PC-3 (cell line): ENCODE results near the gene AFF3. TPM values are rescaled to one million over a fixed set of nuclear protein-coding genes. Genes with fewer than 3 reads are reported as not detected.

Experiments
- ATAC-seq: fragments of 200-7000 bp; cut with Tn5 transposase; 2 replicates; pipeline ENCODE4 v1.9.1; 2020; ENCODE audit warnings: mild to moderate bottlenecking, moderate library complexity
- BruUV-seq: library from RNA; stranded (reverse); fragments of 400-500 nt; replicated peaks from 2 replicates; lab custom pipeline; 2021; lab: Mats Ljungman, UMichigan
- CTCF ChIA-PET: fragments of 300-600 bp; sonication (Branson Sonifier 250); formaldehyde crosslinking; loops from one replicate; lab custom pipeline; 2022; ENCODE audit warnings: antibody characterized with exemption; lab: Charles Lee
- POLR2A ChIA-PET: fragments of 300-600 bp; sonication (Branson Sonifier 250); formaldehyde crosslinking; loops from one replicate; lab custom pipeline; 2022; ENCODE audit warnings: antibody characterized with exemption; ENCODE audit not compliant: unreplicated experiment; lab: Charles Lee
- DNase-seq: peaks from one replicate; pipeline ENCODE4 v3.0.0-alpha.2; 2015
- H2AFZ ChIP-seq: fragments of 300-600 bp; sonication (generic); 2 replicates; pipeline ENCODE4 v1.6.0; 2016; ENCODE audit warnings: antibody characterized with exemption, low read length
- H3F3A ChIP-seq: fragments of 300-600 bp; sonication (generic); one replicate; pipeline ENCODE4 v1.6.0; 2017; ENCODE audit warnings: antibody characterized with exemption, low read length, control low read depth, mild to moderate bottlenecking; ENCODE audit not compliant: unreplicated experiment
- H3K27ac ChIP-seq: fragments of 300-600 bp; sonication (generic); 2 replicates; pipeline ENCODE4 v1.5.1; 2016; ENCODE audit warnings: mild to moderate bottlenecking, low read length
- H3K27me3 ChIP-seq: fragments of 300-600 bp; sonication (generic); 2 replicates; pipeline ENCODE4 v1.6.1; 2016; ENCODE audit warnings: low read length, mixed read lengths
- H3K36me3 ChIP-seq: fragments of 300-600 bp; sonication (generic); 2 replicates; pipeline ENCODE4 v1.6.1; 2016; ENCODE audit warnings: low read depth, mixed run types, low read length, mixed read lengths
- H3K4me1 ChIP-seq: fragments of 300-600 bp; sonication (generic); 2 replicates; pipeline ENCODE4 v1.5.1; 2016; ENCODE audit warnings: low read length; ENCODE audit not compliant: insufficient read depth
- H3K4me2 ChIP-seq: fragments of 300-600 bp; sonication (generic); 2 replicates; pipeline ENCODE4 v1.6.0; 2016; ENCODE audit warnings: low read length
- H3K4me3 ChIP-seq: fragments of 300-600 bp; sonication (generic); 2 replicates; pipeline ENCODE4 v1.5.1; 2016; ENCODE audit warnings: mild to moderate bottlenecking, low read length, mixed read lengths
- H3K79me2 ChIP-seq: fragments of 300-600 bp; sonication (generic); 2 replicates; pipeline ENCODE4 v1.6.1; 2017; ENCODE audit warnings: low read length, mixed read lengths
- H3K9ac ChIP-seq: fragments of 300-600 bp; sonication (generic); 2 replicates; pipeline ENCODE4 v1.6.0; 2016; ENCODE audit warnings: mild to moderate bottlenecking, low read length
- H3K9me2 ChIP-seq: fragments of 300-600 bp; sonication (generic); replicated peaks from 2 replicates; pipeline ENCODE4 v1.6.1; 2016; ENCODE audit warnings: mixed run types, low read length, mixed read lengths
- H3K9me3 ChIP-seq: fragments of 300-600 bp; sonication (generic); 2 replicates; pipeline ENCODE4 v1.6.1; 2016; ENCODE audit warnings: low read length, mixed read lengths
- H4K20me1 ChIP-seq: fragments of 300-600 bp; sonication (generic); 2 replicates; pipeline ENCODE4 v1.6.1; 2016; ENCODE audit warnings: low read length, mixed read lengths
- CTCF ChIP-seq: fragments of 300-600 bp; sonication (generic); conservative IDR thresholded peaks from 2 replicates; pipeline ENCODE4 v1.5.1; 2017; ENCODE audit warnings: antibody characterized with exemption, low read depth, mild to moderate bottlenecking, low read length
- EZH2 ChIP-seq: fragments of 300-600 bp; sonication (generic); IDR thresholded peaks from one replicate; pipeline ENCODE4 v1.6.1; 2017; ENCODE audit warnings: antibody characterized with exemption, mild to moderate bottlenecking, low read length; ENCODE audit not compliant: unreplicated experiment
- EZH2phosphoT487 ChIP-seq: fragments of 300-600 bp; sonication (generic); IDR thresholded peaks from 2 replicates; pipeline ENCODE4 v1.6.1; 2018; ENCODE audit warnings: mild to moderate bottlenecking, antibody characterized with exemption, low read length, borderline replicate concordance
- intact Hi-C: fragments of 100-400 bp; cut with micrococcal nuclease; formaldehyde crosslinking; loops from 2 replicates; pipeline ENCODE4 v1.9.0; 2023
- total RNA-seq: library from RNA; depleted of rRNA; stranded (reverse); fragments of >200 nt; gene quantifications from 2 replicates; pipeline ENCODE4 v1.2.3, GENCODE V29; 2014

AFF3 gene
- total RNA-seq, 1 experiment from 2014 or later: 0.04 TPM

GRCh38 chr2:99982744-99983143 is 159.6 kb downstream of the AFF3 start:
- Histone ChIP-seq H3K9ac (no peak overlapping the region), H3K9me2 (no peaks in the 10 kb centered on the region), H3K9me3 (no peaks in the 10 kb centered on the region), H3F3A (no peaks in the 10 kb centered on the region), H3K4me2 (no peak overlapping the region), H3K79me2 (no peaks in the 10 kb centered on the region), H4K20me1 (no peaks in the 10 kb centered on the region), H3K27ac (no peak overlapping the region), H3K36me3 (no peaks in the 10 kb centered on the region), H3K4me1 (no peaks in the 10 kb centered on the region), H2AFZ (no peak overlapping the region), H3K4me3 (no peak overlapping the region), H3K27me3 (no peaks in the 10 kb centered on the region)
- no TSS peak for BruUV-seq
- DNase-seq (no peak), ATAC-seq (no peak)
- CTCF ChIA-PET: no interaction called here
- TF ChIP-seq CTCF (no peak), EZH2 (no peak), EZH2phosphoT487 (no peak)
- POLR2A ChIA-PET: no interaction called here
- intact Hi-C loops: no loop called here

- Histone ChIP-seq H4K20me1 (no peaks in the 10 kb centered on the region), H3K27me3 (no peaks in the 10 kb centered on the region), H3K4me2 (no peak overlapping the region), H3K36me3 (no peaks in the 10 kb centered on the region), H3K27ac (no peak overlapping the region), H3K4me1 (no peaks in the 10 kb centered on the region), H3F3A (no peaks in the 10 kb centered on the region), H3K4me3 (no peak overlapping the region), H3K9me2 (no peaks in the 10 kb centered on the region), H3K9me3 (no peaks in the 10 kb centered on the region), H3K9ac (no peak overlapping the region), H2AFZ (no peak overlapping the region), H3K79me2 (no peaks in the 10 kb centered on the region)
- CTCF ChIA-PET: no interaction called here
- ATAC-seq (no peak), DNase-seq (no peak)
- TF ChIP-seq EZH2 (no peak), CTCF (no peak), EZH2phosphoT487 (no peak)
- intact Hi-C loops: no loop called here
- BruUV-seq: no TSS peak
- POLR2A ChIA-PET: no interaction called here
Measured at GRCh38 chr2:99981840-99982239, 160.6 kb downstream of the AFF3 start.

- H3K9me2 ChIP-seq: no peaks in the 10 kb centered on the region
- no peaks in the 10 kb centered on the region for H3K9me3 ChIP-seq
- TF ChIP-seq CTCF: no peak
- TF ChIP-seq EZH2: no peak
- TF ChIP-seq EZH2phosphoT487: no peak
- no peak overlapping the region for H3K27ac ChIP-seq
- POLR2A ChIA-PET: no interaction called here
- H3K79me2 ChIP-seq: no peaks in the 10 kb centered on the region
- H3K4me3 ChIP-seq: no peak overlapping the region
- H2AFZ ChIP-seq: no peak overlapping the region
- H3K4me2 ChIP-seq: no peak overlapping the region
- no TSS peak for BruUV-seq
- ATAC-seq (no peak), DNase-seq (no peak)
- H4K20me1 ChIP-seq: no peaks in the 10 kb centered on the region
- peaks cover 12% of the 10 kb centered on the region for H3K4me1 ChIP-seq
- intact Hi-C loops: no loop called here
- CTCF ChIA-PET: no interaction called here
- H3F3A ChIP-seq: peaks cover 2% of the 10 kb centered on the region
- H3K9ac ChIP-seq: no peak overlapping the region
- H3K36me3 ChIP-seq: no peaks in the 10 kb centered on the region
- H3K27me3 ChIP-seq: no peaks in the 10 kb centered on the region
Measured at GRCh38 chr2:99980176-99980575, 162.2 kb downstream of the AFF3 start.
